ENCODE results near the gene CACNG4. TPM values are rescaled to one million over a fixed set of nuclear protein-coding genes. Genes with fewer than 3 reads are reported as not detected.
"Not testable (repeated sequence)": the region's sequence is repeated elsewhere in the genome, so short reads cannot be mapped to it uniquely, and the experiment has no call there.

CACNG4 gene
- total RNA-seq, 1 donor from 2014 or later = 9.5 TPM

GRCh38 chr17:67038861-67039365, 74.4 kb downstream of the CACNG4 start:
- no peak for DNase-seq (ENCODE audit: low spot score in 2 of 2, unreplicated experiment in 2 of 2)
- Mint-ChIP-seq H3K4me3 (no peak overlapping the region), H3K27ac (no peak overlapping the region), H3K27me3 (ENCODE audit: low read depth) (peaks cover 3% of the 10 kb centered on the region), H3K9me3 (peaks cover 4% of the 10 kb centered on the region), H3K4me1 (no peaks in the 10 kb centered on the region), H3K36me3 (no peaks in the 10 kb centered on the region)
- TF ChIP-seq CTCF (IDR thresholded peaks at IDR 0.05; ENCODE audit: unreplicated experiment) = no peak

GRCh38 chr17:67040652-67041051, 76.1 kb downstream of the CACNG4 start:
- H3K9me3 Mint-ChIP-seq = no peaks in the 10 kb centered on the region
- H3K36me3 Mint-ChIP-seq = no peaks in the 10 kb centered on the region
- H3K4me3 Mint-ChIP-seq = no peak overlapping the region
- TF ChIP-seq CTCF (IDR thresholded peaks at IDR 0.05; ENCODE audit: unreplicated experiment) = no peak
- H3K4me1 Mint-ChIP-seq = no peaks in the 10 kb centered on the region
- peaks cover 3% of the 10 kb centered on the region for H3K27me3 Mint-ChIP-seq (ENCODE audit: low read depth)
- H3K27ac Mint-ChIP-seq = no peak overlapping the region
- DNase-seq (ENCODE audit: low spot score in 2 of 2, unreplicated experiment in 2 of 2) = no peak

- not testable (repeated sequence) for DNase-seq (ENCODE audit: low spot score in 2 of 2, unreplicated experiment in 2 of 2); H3K9me3 Mint-ChIP-seq; H3K4me3 Mint-ChIP-seq; H3K27ac Mint-ChIP-seq; H3K36me3 Mint-ChIP-seq; H3K27me3 Mint-ChIP-seq (ENCODE audit: low read depth); H3K4me1 Mint-ChIP-seq
Observed at GRCh38 chr17:67041119-67041518, 76.6 kb downstream of the CACNG4 start.

GRCh38 chr17:67041531-67041930, 77.0 kb downstream of the CACNG4 start:
- H3K27me3 Mint-ChIP-seq (ENCODE audit: low read depth) = peaks cover 6% of the 10 kb centered on the region
- no peaks in the 10 kb centered on the region for H3K9me3 Mint-ChIP-seq
- DNase-seq (ENCODE audit: low spot score in 2 of 2, unreplicated experiment in 2 of 2) = no peak
- H3K27ac Mint-ChIP-seq = no peak overlapping the region
- H3K4me1 Mint-ChIP-seq = no peaks in the 10 kb centered on the region
- H3K4me3 Mint-ChIP-seq = no peak overlapping the region
- no peaks in the 10 kb centered on the region for H3K36me3 Mint-ChIP-seq
- no peak for TF ChIP-seq CTCF (IDR thresholded peaks at IDR 0.05; ENCODE audit: unreplicated experiment)

- TF ChIP-seq CTCF (IDR thresholded peaks at IDR 0.05; ENCODE audit: unreplicated experiment) = no peak
- no peak for DNase-seq (ENCODE audit: low spot score in 2 of 2, unreplicated experiment in 2 of 2)
- Mint-ChIP-seq H3K4me1 (no peaks in the 10 kb centered on the region), H3K27me3 (ENCODE audit: low read depth) (peaks cover 6% of the 10 kb centered on the region), H3K9me3 (peaks cover 4% of the 10 kb centered on the region), H3K36me3 (no peaks in the 10 kb centered on the region), H3K4me3 (no peak overlapping the region), H3K27ac (no peak overlapping the region)
Observed at GRCh38 chr17:67041941-67042899, 77.7 kb downstream of the CACNG4 start.

GRCh38 chr17:67043283-67043682, 78.8 kb downstream of the CACNG4 start:
- DNase-seq (ENCODE audit: low spot score in 2 of 2, unreplicated experiment in 2 of 2) = no peak
- Mint-ChIP-seq H3K4me3 (no peak overlapping the region), H3K27me3 (ENCODE audit: low read depth) (peaks cover 6% of the 10 kb centered on the region), H3K27ac (no peak overlapping the region), H3K9me3 (peaks cover 14% of the 10 kb centered on the region), H3K36me3 (peaks cover 2% of the 10 kb centered on the region), H3K4me1 (no peaks in the 10 kb centered on the region)
- TF ChIP-seq CTCF (IDR thresholded peaks at IDR 0.05; ENCODE audit: unreplicated experiment) = no peak
